ENCODE results near the gene SLC66A1. TPM values are rescaled to one million over a fixed set of nuclear protein-coding genes. Genes with fewer than 3 reads are reported as not detected.

The SLC66A1 gene
- polyA plus RNA-seq (2013, experiment 1 of 2): 11.4 TPM
- 11.4 TPM for polyA plus RNA-seq (2013, experiment 2 of 2)

GRCh38 chr1:19311931-19312781, at the start of gene SLC66A1, which contains the start of gene AKR7A2:
SLC66A1 (plus strand) TSS chr1:19312326; CDS start chr1:19317678, 5,352 bp downstream.
AKR7A2 (minus strand) TSS chr1:19312144; CDS start chr1:19312124, 20 bp downstream.
- no peak within 1 kb of the TSS for H2BK15ac ChIP-seq (ENCODE audit: low read length)
- H3K4me2 ChIP-seq (ENCODE audit: insufficient read depth, low read length, poor library complexity, severe bottlenecking): peak within 1 kb of the TSS; percentile 95
- no peak within 1 kb of the TSS for H2BK12ac ChIP-seq (ENCODE audit: low read length)
- H2BK5ac ChIP-seq (ENCODE audit: low read length): peak within 1 kb of the TSS; percentile 63
- peak within 1 kb of the TSS; percentile 23 for H3K27ac ChIP-seq (replicated peaks; ENCODE audit: low read length)
- H2AFZ ChIP-seq (ENCODE audit: low read length): peak within 1 kb of the TSS; percentile 99
- no peak within 1 kb of the TSS for H2BK120ac ChIP-seq (ENCODE audit: low read depth, low read length)
- H2AK5ac ChIP-seq (ENCODE audit: low read depth, low read length): peak within 1 kb of the TSS; percentile 15
- WGBS, 2 donors (ENCODE audit: extremely low coverage in 2 of 2, insufficient read length in 2 of 2, insufficient replicate concordance in 1 of 2): no CpG with 5 or more reads among the region's 105 CpGs
- DNase-seq (ENCODE audit: low spot score): peak; percentile 93
- H3K18ac ChIP-seq (ENCODE audit: low read length): peak within 1 kb of the TSS; percentile 96
- peak within 1 kb of the TSS; percentile 48 for H4K8ac ChIP-seq (ENCODE audit: low read depth, low read length)
- H3K4me3 ChIP-seq (ENCODE audit: low read length in 2 of 2): peak within 1 kb of the TSS; percentile 91 to 98
- H4K91ac ChIP-seq (ENCODE audit: low read depth, low read length, poor library complexity): no peak within 1 kb of the TSS
- peaks cover 6 to 12% of the 10 kb centered on the region in 2 donors for H3K4me1 ChIP-seq (ENCODE audit: control insufficient read depth in 2 of 2, insufficient read depth in 1 of 2, low read depth in 1 of 2, low read length in 2 of 2)
- peaks cover 20 to 53% of the 10 kb centered on the region in 2 donors for H3K36me3 ChIP-seq (replicated peaks in 1 of 2; ENCODE audit: control insufficient read depth in 2 of 2, insufficient read depth in 2 of 2, low read length in 2 of 2)
- H3K79me1 ChIP-seq (ENCODE audit: low read depth, low read length): peaks cover 13% of the 10 kb centered on the region
- peak within 1 kb of the TSS; percentile 100 for H3K9ac ChIP-seq (ENCODE audit: low read depth, low read length, poor library complexity)
- no peak within 1 kb of the TSS for H3K4ac ChIP-seq (ENCODE audit: low read length)
- H3K9me3 ChIP-seq (replicated peaks in 1 of 2; ENCODE audit: control insufficient read depth in 2 of 2, insufficient read depth in 1 of 2, low read depth in 1 of 2, low read length in 2 of 2): no peaks in the 10 kb centered on the region
- peak within 1 kb of the TSS; percentile 94 for H3K14ac ChIP-seq (ENCODE audit: low read length)
- peak within 1 kb of the TSS; percentile 99 for H3K23ac ChIP-seq (ENCODE audit: low read depth, low read length, poor library complexity)
- H3K27me3 ChIP-seq (ENCODE audit: control insufficient read depth in 3 of 3, insufficient read depth in 3 of 3, low read depth in 1 of 3, low read length in 3 of 3): peaks cover 0 to 2% (median 0%) of the 10 kb centered on the region in 3 experiments

- Histone ChIP-seq H3K4ac (ENCODE audit: low read length) (no peak overlapping the region), H3K9ac (ENCODE audit: low read depth, low read length, poor library complexity) (no peak overlapping the region), H3K23ac (ENCODE audit: low read depth, low read length, poor library complexity) (peak overlapping the region; percentile 25), H2AFZ (ENCODE audit: low read length) (no peak overlapping the region), H3K18ac (ENCODE audit: low read length) (no peak overlapping the region), H3K4me3 (ENCODE audit: low read length in 2 of 2) (no peak overlapping the region), H3K14ac (ENCODE audit: low read length) (no peak overlapping the region), H3K79me1 (ENCODE audit: low read depth, low read length) (no peaks in the 10 kb centered on the region), H3K9me3 (replicated peaks in 1 of 2; ENCODE audit: control insufficient read depth in 2 of 2, insufficient read depth in 1 of 2, low read depth in 1 of 2, low read length in 2 of 2) (no peaks in the 10 kb centered on the region), H3K4me1 (ENCODE audit: control insufficient read depth in 2 of 2, insufficient read depth in 1 of 2, low read depth in 1 of 2, low read length in 2 of 2) (no peaks in the 10 kb centered on the region), H3K4me2 (ENCODE audit: insufficient read depth, low read length, poor library complexity, severe bottlenecking) (no peak overlapping the region), H2BK15ac (ENCODE audit: low read length) (no peak overlapping the region), H3K27ac (replicated peaks; ENCODE audit: low read length) (no peak overlapping the region), H2AK5ac (ENCODE audit: low read depth, low read length) (no peak overlapping the region), H2BK5ac (ENCODE audit: low read length) (no peak overlapping the region), H4K91ac (ENCODE audit: low read depth, low read length, poor library complexity) (no peak overlapping the region), H3K36me3 (replicated peaks in 1 of 2; ENCODE audit: control insufficient read depth in 2 of 2, insufficient read depth in 2 of 2, low read length in 2 of 2) (peaks cover 16 to 34% of the 10 kb centered on the region in 2 donors), H2BK120ac (ENCODE audit: low read depth, low read length) (no peak overlapping the region), H4K8ac (ENCODE audit: low read depth, low read length) (no peak overlapping the region), H2BK12ac (ENCODE audit: low read length) (no peak overlapping the region), H3K27me3 (ENCODE audit: control insufficient read depth in 3 of 3, insufficient read depth in 3 of 3, low read depth in 1 of 3, low read length in 3 of 3) (peaks cover 0 to 2% (median 0%) of the 10 kb centered on the region in 3 experiments)
- no CpG with 5 or more reads among the region's 5 CpGs for WGBS, 2 donors (ENCODE audit: extremely low coverage in 2 of 2, insufficient read length in 2 of 2, insufficient replicate concordance in 1 of 2)
- DNase-seq (ENCODE audit: low spot score): no peak
Observed at GRCh38 chr1:19262744-19263143, 49.4 kb upstream of the SLC66A1 start.

- H2BK15ac ChIP-seq (ENCODE audit: low read length): no peak overlapping the region
- H3K79me1 ChIP-seq (ENCODE audit: low read depth, low read length): no peaks in the 10 kb centered on the region
- H3K27ac ChIP-seq (replicated peaks; ENCODE audit: low read length): no peak overlapping the region
- H3K9ac ChIP-seq (ENCODE audit: low read depth, low read length, poor library complexity): no peak overlapping the region
- H2BK12ac ChIP-seq (ENCODE audit: low read length): no peak overlapping the region
- no peak overlapping the region for H3K4ac ChIP-seq (ENCODE audit: low read length)
- H3K23ac ChIP-seq (ENCODE audit: low read depth, low read length, poor library complexity): no peak overlapping the region
- H3K27me3 ChIP-seq (ENCODE audit: control insufficient read depth in 3 of 3, insufficient read depth in 3 of 3, low read depth in 1 of 3, low read length in 3 of 3): peaks cover 0 to 2% (median 0%) of the 10 kb centered on the region in 3 experiments
- no peaks in the 10 kb centered on the region for H3K9me3 ChIP-seq (replicated peaks in 1 of 2; ENCODE audit: control insufficient read depth in 2 of 2, insufficient read depth in 1 of 2, low read depth in 1 of 2, low read length in 2 of 2)
- DNase-seq (ENCODE audit: low spot score): no peak
- no peaks in the 10 kb centered on the region for H3K36me3 ChIP-seq (replicated peaks in 1 of 2; ENCODE audit: control insufficient read depth in 2 of 2, insufficient read depth in 2 of 2, low read length in 2 of 2)
- H2BK120ac ChIP-seq (ENCODE audit: low read depth, low read length): no peak overlapping the region
- H3K4me2 ChIP-seq (ENCODE audit: insufficient read depth, low read length, poor library complexity, severe bottlenecking): no peak overlapping the region
- H3K14ac ChIP-seq (ENCODE audit: low read length): no peak overlapping the region
- H4K91ac ChIP-seq (ENCODE audit: low read depth, low read length, poor library complexity): no peak overlapping the region
- no peak overlapping the region for H4K8ac ChIP-seq (ENCODE audit: low read depth, low read length)
- H2AK5ac ChIP-seq (ENCODE audit: low read depth, low read length): no peak overlapping the region
- no peak overlapping the region for H2BK5ac ChIP-seq (ENCODE audit: low read length)
- H3K18ac ChIP-seq (ENCODE audit: low read length): no peak overlapping the region
- no CpG with 5 or more reads among the region's 11 CpGs for WGBS, 2 donors (ENCODE audit: extremely low coverage in 2 of 2, insufficient read length in 2 of 2, insufficient replicate concordance in 1 of 2)
- no peaks in the 10 kb centered on the region for H3K4me1 ChIP-seq (ENCODE audit: control insufficient read depth in 2 of 2, insufficient read depth in 1 of 2, low read depth in 1 of 2, low read length in 2 of 2)
- no peak overlapping the region for H3K4me3 ChIP-seq (ENCODE audit: low read length in 2 of 2)
- H2AFZ ChIP-seq (ENCODE audit: low read length): no peak overlapping the region
Observed at GRCh38 chr1:19268445-19268844, 43.7 kb upstream of the SLC66A1 start.
